K562 (cell line): ENCODE measurements around the gene GRHL3. TPM values are rescaled to one million over a fixed set of nuclear protein-coding genes. Genes with fewer than 3 reads are reported as not detected.

Experiments
- ATAC-seq: fragments of 200-7000 bp; cut with Tn5 transposase; 3 replicates; pipeline ENCODE4 v1.9.1; 2020; ENCODE audit warnings: moderate library complexity
- BruUV-seq: library from RNA; stranded (reverse); fragments of 400-500 nt; replicated peaks from 2 replicates; lab custom pipeline; 2021; lab: Mats Ljungman, UMichigan
- CTCF ChIA-PET: fragments of 300-600 bp; formaldehyde crosslinking; extraction: SDS; loops from one replicate; lab custom pipeline; 2021; ENCODE audit warnings: low intra/inter-chr PET ratio; lab: Yijun Ruan, JAX
- POLR2A ChIA-PET: fragments of 300-600, 350-650 bp; sonication (Branson Sonifier 250); formaldehyde crosslinking; extraction: SDS; loops from one replicate; lab custom pipeline; 2021; ENCODE audit warnings: antibody characterized with exemption, inconsistent platforms; lab: Yijun Ruan, JAX
- DNase-seq, 4 experiments: peaks; one replicate each; pipeline versions ENCODE4 v3.0.0 to v3.0.0-alpha.2; 2011 to 2018; ENCODE audit warnings: low spot score in 3 of 4, mixed read lengths in 3 of 4; ENCODE audit errors: extremely low read depth in 1 of 4
- FAIRE-seq: peaks from 2 replicates; lab custom pipeline; 2011; peaks lifted over from hg19 to GRCh38; lab: Jason Lieb, UNC
- H2AFZ ChIP-seq: 2 replicates; pipeline ENCODE4 v1.6.0; 2011; ENCODE audit warnings: low read depth, low read length, control low read depth, inconsistent platforms
- H3K27ac ChIP-seq: fragments of 200-600 bp; 3 replicates; pipeline ENCODE4 v1.8.0; 2011; ENCODE audit warnings: low read depth, mild to moderate bottlenecking, control low read depth, inconsistent platforms, low read length, moderate library complexity, mixed read lengths; ENCODE audit errors: extremely low read depth
- H3K27me3 ChIP-seq, 2 experiments: fragments of 300-600 bp in 1 of 2; 2 replicates in 1 of 2; 3 replicates in 1 of 2; pipeline versions ENCODE4 v1.6.0 to v1.8.0; 2011; ENCODE audit warnings: inconsistent platforms in 2 of 2, low read length in 2 of 2, mild to moderate bottlenecking in 1 of 2, mixed read lengths in 1 of 2, moderate library complexity in 1 of 2; ENCODE audit not compliant: control insufficient read depth in 2 of 2, insufficient read depth in 2 of 2
- H3K36me3 ChIP-seq: fragments of 300-600 bp; 3 replicates; pipeline ENCODE4 v1.8.0; 2011; ENCODE audit warnings: mild to moderate bottlenecking, low read length, inconsistent platforms; ENCODE audit not compliant: control insufficient read depth, insufficient read depth
- H3K4me1 ChIP-seq, 2 experiments: fragments of 200-600 bp in 1 of 2; replicated peaks in 1 of 2; 2 replicates in 1 of 2; 3 replicates in 1 of 2; pipeline versions ENCODE4 v1.5.1 to v1.8.0; 2011; ENCODE audit warnings: inconsistent platforms in 2 of 2, low read length in 2 of 2, mild to moderate bottlenecking in 1 of 2, mixed read lengths in 1 of 2, moderate library complexity in 1 of 2; ENCODE audit not compliant: control insufficient read depth in 2 of 2, insufficient read depth in 2 of 2
- H3K4me2 ChIP-seq: 2 replicates; pipeline ENCODE4 v1.6.1; 2011; ENCODE audit warnings: low read length, control low read depth, inconsistent platforms, mixed read lengths; ENCODE audit not compliant: insufficient read depth
- H3K4me3 ChIP-seq: fragments of 200-600 bp; sonication (generic), shearing (Covaris generic); 2 replicates; pipeline ENCODE4 v1.5.1; 2016; ENCODE audit warnings: control low read depth, inconsistent platforms
- H3K79me2 ChIP-seq: fragments of 200-600 bp; 3 replicates; pipeline ENCODE4 v1.8.0; 2011; ENCODE audit warnings: low read length, inconsistent platforms; ENCODE audit not compliant: control insufficient read depth, insufficient read depth
- H3K9ac ChIP-seq, 2 experiments: 2 replicates each; pipeline versions ENCODE4 v1.6.0 to v1.6.1; 2011; ENCODE audit warnings: low read depth in 2 of 2, low read length in 2 of 2, control low read depth in 1 of 2, inconsistent platforms in 1 of 2, mild to moderate bottlenecking in 1 of 2, mixed read lengths in 1 of 2; ENCODE audit not compliant: insufficient read depth in 1 of 2
- H3K9me1 ChIP-seq: one replicate; pipeline ENCODE4 v1.6.0; 2011; ENCODE audit warnings: inconsistent platforms, mild to moderate bottlenecking, low read length, moderate library complexity; ENCODE audit not compliant: control insufficient read depth, insufficient read depth
- H3K9me3 ChIP-seq: replicated peaks from 2 replicates; pipeline ENCODE4 v1.5.1; 2011; ENCODE audit warnings: low read depth, low read length, inconsistent platforms; ENCODE audit not compliant: control insufficient read depth, insufficient read depth
- H4K20me1 ChIP-seq: replicated peaks from 2 replicates; pipeline ENCODE4 v1.6.1; 2011; ENCODE audit warnings: low read length, inconsistent platforms, mixed read lengths; ENCODE audit not compliant: control insufficient read depth, insufficient read depth
- GABPB2 ChIP-seq: fragments of 250-450 bp; sonication (Bioruptor Pico); conservative IDR thresholded peaks from 2 replicates; pipeline ENCODE4 v1.5.1; 2021; ENCODE audit warnings: mild to moderate bottlenecking
- HDAC8 ChIP-seq: fragments of 450-650 bp; IDR thresholded peaks from 2 replicates; pipeline ENCODE4 v1.6.1; 2016; ENCODE audit warnings: mild to moderate bottlenecking, missing genetic modification characterization, moderate library complexity, missing compliant biosample characterization
- KAT2B ChIP-seq: IDR thresholded peaks from one replicate; pipeline ENCODE4 v1.6.1; 2012; ENCODE audit warnings: low read depth, mild to moderate bottlenecking, control low read depth, inconsistent platforms, low read length, moderate library complexity
- SIX5 ChIP-seq, 2 experiments: IDR thresholded peaks; 2 replicates each; pipeline ENCODE4 v1.6.1; 2011; ENCODE audit warnings: low read length in 2 of 2, borderline replicate concordance in 1 of 2, low read depth in 1 of 2, mild to moderate bottlenecking in 1 of 2, moderate library complexity in 1 of 2; ENCODE audit not compliant: insufficient read depth in 1 of 2
- SMARCA4 ChIP-seq: fragments of 450-650 bp; IDR thresholded peaks from 2 replicates; pipeline ENCODE4 v1.6.1; 2016
- SMARCE1 ChIP-seq: fragments of 450-650 bp; IDR thresholded peaks from 2 replicates; pipeline ENCODE4 v1.7.1; 2016; ENCODE audit warnings: mild to moderate bottlenecking
- WGBS: fragments of 100-300 bp; shearing (Covaris generic); methylation state at CpG from one replicate; pipeline ENCODE4 v1.1.6; 2016; ENCODE audit warnings: low coverage, mixed read lengths; ENCODE audit not compliant: insufficient coverage; ENCODE audit errors: missing lambda C conversion rate; 5-methylcytosine and 5-hydroxymethylcytosine counted together
- in situ Hi-C: fragments of 300-500 bp; cut with MboI; formaldehyde crosslinking; loops from 4 replicates; pipeline ENCODE4 v1.15.0; 2018; ENCODE audit warnings: inconsistent platforms, mixed read lengths
- intact Hi-C: fragments of 100-400 bp; cut with micrococcal nuclease; formaldehyde crosslinking; loops from 2 replicates; pipeline ENCODE4 v1.14.2; 2022
- polyA plus RNA-seq, 8 experiments: library from polyadenylated mRNA; depleted of rRNA in 4 of 8; stranded (reverse) in 5 of 8; unstranded in 3 of 8; fragments of >200 nt; fragmentation: Nextera tagmentation in 2 of 8; fragmentation: Illumina TruSeq in 1 of 8; extraction: Ambion mirVana in 2 of 8; extraction: Trizol in 1 of 8; gene quantifications; 2 replicates each; pipeline versions ENCODE4 v1.2.1 to v1.2.3, GENCODE V29; 2011 to 2014; ENCODE audit warnings: inconsistent platforms in 1 of 8, missing spikeins in 1 of 8
- total RNA-seq, 7 experiments: library from RNA; depleted of rRNA in 6 of 7; stranded (reverse); fragments of >200 nt in 6 of 7; fragmentation: Illumina TruSeq in 2 of 7; extraction: Trizol in 2 of 7; gene quantifications; 2 replicates each; pipeline versions ENCODE4 v1.2.1 to v1.2.3, GENCODE V29; 2011 to 2021; ENCODE audit warnings: low replicate concordance in 1 of 7
- TF ChIP-seq, protein P1 (sequence below): fragments of 250-450 bp; sonication (Bioruptor Pico); IDR thresholded peaks from 2 replicates; pipeline ENCODE4 v1.5.0; 2021; ENCODE audit warnings: mild to moderate bottlenecking, moderate library complexity
- TF ChIP-seq, protein P2 (sequence below): fragments of 250-450 bp; sonication (Bioruptor Pico); IDR thresholded peaks from 2 replicates; pipeline ENCODE4 v1.5.0; 2021

Gene GRHL3
- total and polyA plus RNA-seq, 9 of the 15 experiments (the other 6 are each of a cell fraction or from before 2014, with no cell fraction given): 0.01 to 0.04 TPM; not detected in 7

DNA sequence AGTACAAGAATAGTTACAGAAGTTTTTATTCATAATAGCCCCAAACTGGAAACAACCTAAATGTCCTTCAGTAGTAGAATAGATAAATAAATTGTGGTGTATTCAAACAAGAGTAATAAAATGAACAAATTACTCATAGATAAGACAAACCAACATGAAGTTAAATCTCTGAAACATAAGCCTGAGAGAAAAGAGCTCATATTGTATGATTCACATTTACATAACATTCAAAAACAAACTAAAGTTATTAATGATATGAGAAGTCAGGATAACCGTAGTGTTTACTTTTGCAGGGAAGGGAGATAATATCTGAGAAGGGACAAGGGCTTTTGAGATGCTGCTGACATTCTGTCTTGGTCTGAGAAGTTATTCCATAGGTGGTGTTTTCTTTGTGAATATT is 80.9 kb downstream of the GRHL3 start:
- H3K4me2 ChIP-seq: no peak overlapping the region
- H3K79me2 ChIP-seq: no peaks in the 10 kb centered on the region
- ATAC-seq: no peak
- H2AFZ ChIP-seq: no peak overlapping the region
- no peaks in the 10 kb centered on the region; the same call in 2 of the 3 replicates for H3K36me3 ChIP-seq
- no peak overlapping the region for H3K4me3 ChIP-seq
- no peaks in the 10 kb centered on the region for H3K9me1 ChIP-seq
- no peak for DNase-seq
- BruUV-seq: no TSS peak
- no peak for TF ChIP-seq KAT2B
- TF ChIP-seq HDAC8 (tag): no peak
- TF ChIP-seq SMARCA4: no peak
- TF ChIP-seq, protein P1, sequence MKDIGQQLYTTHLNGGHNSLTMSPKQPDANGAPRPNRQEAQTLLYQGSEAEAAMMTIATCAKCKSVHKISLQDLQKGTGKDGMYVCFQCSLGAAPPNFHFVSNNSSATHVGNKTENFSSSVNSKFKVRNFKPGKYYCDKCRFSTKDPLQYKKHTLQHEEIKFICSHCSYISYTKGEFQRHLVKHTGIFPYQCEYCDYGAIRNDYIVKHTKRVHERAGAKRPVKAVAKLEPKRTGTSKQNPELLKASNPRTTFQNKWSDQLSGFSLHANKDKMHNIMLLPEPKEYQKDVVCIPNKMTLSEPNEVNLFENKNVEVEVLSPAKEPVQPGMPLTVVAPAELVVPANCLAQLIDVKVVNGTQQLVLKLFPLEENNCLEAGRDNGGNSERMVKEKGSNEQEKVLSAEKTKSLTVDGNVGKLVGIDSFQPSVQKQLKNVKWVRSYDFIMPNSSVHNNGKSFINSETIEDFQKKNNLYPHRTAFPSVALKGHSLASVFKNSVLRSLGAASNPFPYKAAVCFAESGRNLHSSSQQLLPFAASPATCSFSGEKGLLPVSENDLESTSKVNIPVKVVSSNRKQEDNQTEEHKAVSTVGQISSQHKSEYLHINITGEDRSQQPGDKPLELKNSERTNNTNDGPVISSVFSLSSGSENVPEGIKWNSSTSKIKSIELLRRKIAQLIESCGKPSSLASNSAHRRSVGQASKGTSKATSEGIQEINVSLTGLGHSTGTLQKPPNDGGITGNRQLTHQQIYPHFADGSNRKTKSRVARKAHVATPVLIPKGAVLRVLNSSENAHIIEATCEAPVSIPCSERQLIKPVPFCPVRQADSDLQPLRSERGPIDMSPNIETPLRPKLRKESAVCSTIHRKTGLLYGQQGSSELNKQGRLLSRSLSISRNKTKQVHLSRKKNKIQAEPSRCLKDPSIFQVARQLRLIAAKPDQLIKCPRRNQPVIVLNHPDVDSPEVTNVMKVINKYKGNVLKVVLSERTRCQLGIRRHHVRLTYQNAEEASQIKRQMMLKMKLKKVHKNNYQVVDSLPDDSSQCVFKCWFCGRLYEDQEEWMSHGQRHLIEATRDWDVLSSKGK (CRISPR knock-in tag): no peak
- TF ChIP-seq, protein P2, sequence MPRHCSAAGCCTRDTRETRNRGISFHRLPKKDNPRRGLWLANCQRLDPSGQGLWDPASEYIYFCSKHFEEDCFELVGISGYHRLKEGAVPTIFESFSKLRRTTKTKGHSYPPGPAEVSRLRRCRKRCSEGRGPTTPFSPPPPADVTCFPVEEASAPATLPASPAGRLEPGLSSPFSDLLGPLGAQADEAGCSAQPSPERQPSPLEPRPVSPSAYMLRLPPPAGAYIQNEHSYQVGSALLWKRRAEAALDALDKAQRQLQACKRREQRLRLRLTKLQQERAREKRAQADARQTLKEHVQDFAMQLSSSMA (CRISPR knock-in tag): no peak
- no peak for TF ChIP-seq GABPB2 (CRISPR knock-in tag)
- TF ChIP-seq SMARCE1: no peak
- no peak for TF ChIP-seq SIX5 (IDR thresholded peaks at IDR 0.05; ENCODE audit: borderline replicate concordance in 1 of 2, insufficient read depth in 1 of 2, low read depth in 1 of 2, low read length in 2 of 2)
- intact Hi-C loops (no loop called here), in situ Hi-C loops (no loop called here)
- no peak overlapping the region for H3K9ac ChIP-seq
- H4K20me1 ChIP-seq: no peaks in the 10 kb centered on the region
- no peaks in the 10 kb centered on the region for H3K4me1 ChIP-seq
- FAIRE-seq: no peak
- no peaks in the 10 kb centered on the region for H3K9me3 ChIP-seq
- H3K27ac ChIP-seq: no peak overlapping the region
- H3K27me3 ChIP-seq: no peaks in the 10 kb centered on the region
- ChIA-PET POLR2A (interaction anchor here (0.6 to 1.2 kb wide), 3 partner anchors 9 to 218 kb away, joined by 3 to 7 read pairs (median 6); no protein-coding TSS in a partner anchor), CTCF (no interaction called here)
- WGBS: 38% methylated on average over 1 of the region's 1 CpG
